Measurements from ENCODE around the gene ADRA2C. TPM values are rescaled to one million over a fixed set of nuclear protein-coding genes. Genes with fewer than 3 reads are reported as not detected.

Gene ADRA2C
- total and polyA plus RNA-seq, 2 of the 13 experiments (the other 11 are each of a cell fraction or from before 2014, with no cell fraction given) = 15.4 to 69.7 TPM

DNA sequence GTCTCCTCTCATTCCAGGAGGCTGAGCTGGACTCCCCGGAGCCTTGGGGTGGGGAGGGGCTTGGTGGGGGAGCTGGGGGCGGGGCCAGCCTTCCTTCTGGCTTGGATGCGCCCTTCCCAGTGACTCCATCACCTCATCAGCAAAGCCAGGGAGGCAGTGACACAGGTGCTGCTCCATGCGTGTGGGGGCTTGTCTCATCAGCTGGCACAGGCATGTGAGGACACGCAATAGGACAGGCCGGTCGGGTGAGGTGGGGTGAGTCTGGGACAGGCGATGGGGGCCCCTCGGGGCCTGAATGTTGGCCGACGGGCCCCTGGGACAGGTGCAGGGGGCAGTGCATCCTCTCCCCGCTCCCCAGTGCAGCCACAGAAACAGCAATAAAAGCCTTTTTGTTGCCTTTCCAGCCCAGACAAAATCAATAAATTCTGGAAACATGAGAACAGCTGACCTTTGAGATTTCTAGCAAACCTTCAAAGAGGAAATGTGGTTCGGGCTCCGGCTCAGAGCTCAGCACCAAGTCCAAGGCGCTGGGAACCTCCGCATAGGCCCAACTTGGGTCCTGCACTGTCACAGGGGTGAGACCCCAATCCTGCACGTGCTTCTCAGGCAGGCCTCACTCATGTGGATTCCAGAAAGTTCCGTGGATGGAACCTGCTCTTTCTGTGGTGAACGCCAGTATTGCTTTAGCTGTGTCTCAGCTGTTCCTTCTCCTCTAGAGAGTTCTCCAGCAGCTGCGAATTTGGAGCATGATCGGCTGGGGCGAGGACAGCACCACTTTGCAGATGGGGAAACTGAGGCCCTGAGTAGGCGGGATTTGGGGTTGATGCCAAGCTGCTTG, 18.5 kb downstream of the ADRA2C start (continued):
- TF ChIP-seq DRAP1 (CRISPR knock-in tag; IDR thresholded peaks at IDR 0.05) = peak; percentile 70
- TF ChIP-seq ZNF275 (CRISPR knock-in tag; IDR thresholded peaks at IDR 0.05; ENCODE audit: borderline replicate concordance) = peak; percentile 88; the same call in 1 of the 2 replicates
- TF ChIP-seq, protein P1, sequence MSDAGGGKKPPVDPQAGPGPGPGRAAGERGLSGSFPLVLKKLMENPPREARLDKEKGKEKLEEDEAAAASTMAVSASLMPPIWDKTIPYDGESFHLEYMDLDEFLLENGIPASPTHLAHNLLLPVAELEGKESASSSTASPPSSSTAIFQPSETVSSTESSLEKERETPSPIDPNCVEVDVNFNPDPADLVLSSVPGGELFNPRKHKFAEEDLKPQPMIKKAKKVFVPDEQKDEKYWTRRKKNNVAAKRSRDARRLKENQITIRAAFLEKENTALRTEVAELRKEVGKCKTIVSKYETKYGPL (CRISPR knock-in tag; IDR thresholded peaks at IDR 0.05) = peak; percentile 85; the same call in 1 of the 2 replicates
- no peak for TF ChIP-seq MLLT10 (CRISPR knock-in tag; IDR thresholded peaks at IDR 0.05)
- TF ChIP-seq RFX3 (CRISPR knock-in tag; IDR thresholded peaks at IDR 0.05) = no peak
- TF ChIP-seq PHF20 (CRISPR knock-in tag; IDR thresholded peaks at IDR 0.05) = no peak
- no peak for TF ChIP-seq ZEB1 (IDR thresholded peaks at IDR 0.05; ENCODE audit: insufficient replicate concordance, low read depth)
- peak; percentile 86 for TF ChIP-seq GATAD2A (CRISPR knock-in tag; IDR thresholded peaks at IDR 0.05)
- TF ChIP-seq CHD4 (IDR thresholded peaks at IDR 0.05; ENCODE audit: borderline replicate concordance, low read length) = peak; percentile 90
- no peak for TF ChIP-seq KDM5A (IDR thresholded peaks at IDR 0.05; ENCODE audit: borderline replicate concordance, low read length)
- peak; percentile 90 for TF ChIP-seq HIVEP1 (CRISPR knock-in tag; IDR thresholded peaks at IDR 0.05)
- TF ChIP-seq CC2D1A (CRISPR knock-in tag; IDR thresholded peaks at IDR 0.05) = peak; percentile 96; the same call in 1 of the 2 replicates
- no peak for TF ChIP-seq SYNCRIP (IDR thresholded peaks at IDR 0.05; ENCODE audit: insufficient read depth, low read depth, low read length)
- TF ChIP-seq MTA1 (CRISPR knock-in tag; IDR thresholded peaks at IDR 0.05; ENCODE audit: borderline replicate concordance) = peak; percentile 93
- TF ChIP-seq ZNF549 (CRISPR knock-in tag; IDR thresholded peaks at IDR 0.05) = no peak
- peak; percentile 90 for TF ChIP-seq MYC (CRISPR knock-in tag; IDR thresholded peaks at IDR 0.05; ENCODE audit: borderline replicate concordance)
- TF ChIP-seq HNF4G (IDR thresholded peaks at IDR 0.05; ENCODE audit: borderline replicate concordance, low read depth, low read length) = peak; percentile 98
- TF ChIP-seq HNF4G (CRISPR knock-in tag; IDR thresholded peaks at IDR 0.05; ENCODE audit: borderline replicate concordance, low read depth) = peak; percentile 97
- no peak for TF ChIP-seq FOXM1 (CRISPR knock-in tag; IDR thresholded peaks at IDR 0.05)
- peak; percentile 84 for TF ChIP-seq MIER2 (CRISPR knock-in tag; IDR thresholded peaks at IDR 0.05)
- TF ChIP-seq, protein P2, sequence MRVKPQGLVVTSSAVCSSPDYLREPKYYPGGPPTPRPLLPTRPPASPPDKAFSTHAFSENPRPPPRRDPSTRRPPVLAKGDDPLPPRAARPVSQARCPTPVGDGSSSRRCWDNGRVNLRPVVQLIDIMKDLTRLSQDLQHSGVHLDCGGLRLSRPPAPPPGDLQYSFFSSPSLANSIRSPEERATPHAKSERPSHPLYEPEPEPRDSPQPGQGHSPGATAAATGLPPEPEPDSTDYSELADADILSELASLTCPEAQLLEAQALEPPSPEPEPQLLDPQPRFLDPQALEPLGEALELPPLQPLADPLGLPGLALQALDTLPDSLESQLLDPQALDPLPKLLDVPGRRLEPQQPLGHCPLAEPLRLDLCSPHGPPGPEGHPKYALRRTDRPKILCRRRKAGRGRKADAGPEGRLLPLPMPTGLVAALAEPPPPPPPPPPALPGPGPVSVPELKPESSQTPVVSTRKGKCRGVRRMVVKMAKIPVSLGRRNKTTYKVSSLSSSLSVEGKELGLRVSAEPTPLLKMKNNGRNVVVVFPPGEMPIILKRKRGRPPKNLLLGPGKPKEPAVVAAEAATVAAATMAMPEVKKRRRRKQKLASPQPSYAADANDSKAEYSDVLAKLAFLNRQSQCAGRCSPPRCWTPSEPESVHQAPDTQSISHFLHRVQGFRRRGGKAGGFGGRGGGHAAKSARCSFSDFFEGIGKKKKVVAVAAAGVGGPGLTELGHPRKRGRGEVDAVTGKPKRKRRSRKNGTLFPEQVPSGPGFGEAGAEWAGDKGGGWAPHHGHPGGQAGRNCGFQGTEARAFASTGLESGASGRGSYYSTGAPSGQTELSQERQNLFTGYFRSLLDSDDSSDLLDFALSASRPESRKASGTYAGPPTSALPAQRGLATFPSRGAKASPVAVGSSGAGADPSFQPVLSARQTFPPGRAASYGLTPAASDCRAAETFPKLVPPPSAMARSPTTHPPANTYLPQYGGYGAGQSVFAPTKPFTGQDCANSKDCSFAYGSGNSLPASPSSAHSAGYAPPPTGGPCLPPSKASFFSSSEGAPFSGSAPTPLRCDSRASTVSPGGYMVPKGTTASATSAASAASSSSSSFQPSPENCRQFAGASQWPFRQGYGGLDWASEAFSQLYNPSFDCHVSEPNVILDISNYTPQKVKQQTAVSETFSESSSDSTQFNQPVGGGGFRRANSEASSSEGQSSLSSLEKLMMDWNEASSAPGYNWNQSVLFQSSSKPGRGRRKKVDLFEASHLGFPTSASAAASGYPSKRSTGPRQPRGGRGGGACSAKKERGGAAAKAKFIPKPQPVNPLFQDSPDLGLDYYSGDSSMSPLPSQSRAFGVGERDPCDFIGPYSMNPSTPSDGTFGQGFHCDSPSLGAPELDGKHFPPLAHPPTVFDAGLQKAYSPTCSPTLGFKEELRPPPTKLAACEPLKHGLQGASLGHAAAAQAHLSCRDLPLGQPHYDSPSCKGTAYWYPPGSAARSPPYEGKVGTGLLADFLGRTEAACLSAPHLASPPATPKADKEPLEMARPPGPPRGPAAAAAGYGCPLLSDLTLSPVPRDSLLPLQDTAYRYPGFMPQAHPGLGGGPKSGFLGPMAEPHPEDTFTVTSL (CRISPR knock-in tag; IDR thresholded peaks at IDR 0.05; ENCODE audit: borderline replicate concordance) = peak; percentile 59; the same call in 1 of the 2 replicates
- no peak for TF ChIP-seq U2AF2 (IDR thresholded peaks at IDR 0.05; ENCODE audit: low read depth, low read length)
- TF ChIP-seq ZNF883 (CRISPR knock-in tag; IDR thresholded peaks at IDR 0.05; ENCODE audit: not compliant biosample characterization) = peak; percentile 84

All from HepG2 (cell line).